ENCODE measurements around the gene GMPR2. TPM values are rescaled to one million over a fixed set of nuclear protein-coding genes. Genes with fewer than 3 reads are reported as not detected.

The GMPR2 gene
- total and polyA plus RNA-seq, 8 donors, result 13.9 to 204 (median 43.3) TPM

DNA sequence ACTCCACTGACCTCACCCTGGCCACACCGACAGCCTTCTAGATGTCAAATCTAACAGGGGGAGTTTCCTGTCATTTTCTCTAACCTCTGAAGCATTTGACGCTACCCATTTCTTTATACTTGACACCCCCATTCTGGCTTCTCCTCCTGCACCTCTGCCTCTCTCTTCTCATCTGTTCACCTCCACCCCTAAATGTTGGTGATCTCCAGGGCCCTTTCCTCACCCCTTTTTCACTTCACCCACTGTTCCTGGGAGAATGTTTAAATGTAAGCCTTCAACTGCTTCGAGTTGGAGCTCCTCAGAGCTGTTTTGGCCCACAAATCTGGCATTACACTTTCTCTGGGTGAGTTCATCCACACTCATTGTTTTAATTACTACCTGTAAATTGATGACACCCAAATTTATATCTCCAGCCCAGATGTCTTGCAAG lies 39.1 kb downstream of the GMPR2 start:
- TF ChIP-seq POLR2A (IDR thresholded peaks at IDR 0.05) (no peak), EP300 (IDR thresholded peaks at IDR 0.05) (no peak), CTCF (IDR thresholded peaks at IDR 0.05) (no peak), POLR2AphosphoS5 (IDR thresholded peaks at IDR 0.05) (no peak)
- peak overlapping the region; percentile 91 to 99 (median 98) for H3K27ac ChIP-seq
- H3K36me3 ChIP-seq, result peaks cover 22 to 33% (median 32%) of the 10 kb centered on the region in 4 donors
- peaks cover 9 to 60% (median 26%) of the 10 kb centered on the region in 4 donors for H3K4me1 ChIP-seq
- no peaks in the 10 kb centered on the region for H3K9me3 ChIP-seq
- DNase-seq, result no peak
- 7 to 12% (median 11%) methylated on average over 3 of the region's 3 CpGs for WGBS, 5 donors
- intact Hi-C loops (cut with DNase I; ENCODE audit: low total_unique reads), result no loop called here
- H3K4me3 ChIP-seq, result peak overlapping the region; percentile 60 to 99 (median 77)
- no peaks in the 10 kb centered on the region for H3K27me3 ChIP-seq

- peak overlapping the region in 3 of 5 donors; percentile 84 to 98 (median 94) for H3K27ac ChIP-seq
- TF ChIP-seq EP300 (IDR thresholded peaks at IDR 0.05) (no peak), POLR2AphosphoS5 (IDR thresholded peaks at IDR 0.05) (no peak), POLR2A (IDR thresholded peaks at IDR 0.05) (no peak), CTCF (IDR thresholded peaks at IDR 0.05) (no peak)
- peaks cover 9 to 66% (median 26%) of the 10 kb centered on the region in 4 donors for H3K4me1 ChIP-seq
- peaks cover 16 to 27% (median 26%) of the 10 kb centered on the region in 4 donors for H3K36me3 ChIP-seq
- intact Hi-C loops (cut with DNase I; ENCODE audit: low total_unique reads), result no loop called here
- no peak for DNase-seq
- no peaks in the 10 kb centered on the region for H3K9me3 ChIP-seq
- H3K4me3 ChIP-seq, result no peak overlapping the region
- H3K27me3 ChIP-seq, result no peaks in the 10 kb centered on the region
- 80 to 95% (median 84%) methylated on average over 2 of the region's 2 CpGs for WGBS, 5 donors
Observed at GRCh38 chr14:24272467-24272866, 39.7 kb downstream of the GMPR2 start.

DNA sequence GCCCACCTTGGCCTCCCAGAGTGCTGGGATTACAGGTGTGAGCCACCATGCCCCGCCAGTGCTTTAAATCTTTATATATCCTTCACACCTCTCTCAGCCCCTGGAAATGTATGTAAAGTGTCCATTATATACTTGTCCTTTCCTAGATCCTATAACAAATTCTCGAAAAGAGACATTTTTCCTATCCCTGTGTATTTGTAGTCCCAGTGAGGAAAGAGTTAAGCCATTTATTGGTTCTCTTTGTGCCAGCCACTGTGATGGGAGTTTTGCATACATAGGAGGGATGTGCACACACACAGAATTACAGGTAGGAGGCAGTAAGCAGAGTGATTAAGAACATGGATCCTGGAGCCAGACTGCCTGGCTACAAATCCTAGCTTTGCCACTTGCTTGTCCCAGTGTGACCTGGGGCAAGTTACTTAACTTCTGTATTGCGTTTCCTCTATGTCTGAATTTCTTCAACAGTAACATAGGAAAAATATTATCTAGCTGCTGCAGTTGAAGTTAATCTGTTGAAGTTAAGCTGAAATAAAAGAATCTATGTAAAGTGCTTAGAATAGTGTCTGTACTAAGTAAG lies 40.8 kb downstream of the GMPR2 start:
- intact Hi-C loops (cut with DNase I; ENCODE audit: low total_unique reads), result no loop called here
- Histone ChIP-seq H3K4me3 (no peak overlapping the region), H3K27me3 (no peaks in the 10 kb centered on the region), H3K9me3 (no peaks in the 10 kb centered on the region), H3K36me3 (peaks cover 5 to 16% (median 15%) of the 10 kb centered on the region in 4 donors), H3K27ac (peak overlapping the region; percentile 63 to 98 (median 84)), H3K4me1 (peaks cover 9 to 75% (median 26%) of the 10 kb centered on the region in 4 donors)
- TF ChIP-seq CTCF (IDR thresholded peaks at IDR 0.05) (no peak), POLR2AphosphoS5 (IDR thresholded peaks at IDR 0.05) (no peak), POLR2A (IDR thresholded peaks at IDR 0.05) (no peak), EP300 (IDR thresholded peaks at IDR 0.05) (no peak)
- no peak for DNase-seq
- WGBS, 5 donors, result 44 to 68% (median 66%) methylated on average over 3 of the region's 3 CpGs

- intact Hi-C loops (cut with DNase I; ENCODE audit: low total_unique reads), result no loop called here
- peak overlapping the region; percentile 63 to 98 (median 84) for H3K27ac ChIP-seq
Observed at GRCh38 chr14:24274101-24274543, 41.4 kb downstream of the GMPR2 start.

More at GRCh38 chr14:24274101-24274543, 41.4 kb downstream of the GMPR2 start:
- peak; percentile 63 to 66 for DNase-seq
- TF ChIP-seq POLR2A (IDR thresholded peaks at IDR 0.05) (no peak), CTCF (IDR thresholded peaks at IDR 0.05) (no peak), POLR2AphosphoS5 (IDR thresholded peaks at IDR 0.05) (peak in 2 of 3 donors; percentile 33 to 80), EP300 (IDR thresholded peaks at IDR 0.05) (no peak)
- WGBS, 5 donors, result 20 to 50% (median 31%) methylated on average over 3 of the region's 3 CpGs
- Histone ChIP-seq H3K9me3 (no peaks in the 10 kb centered on the region), H3K36me3 (peaks cover 0 to 10% (median 9%) of the 10 kb centered on the region in 4 donors), H3K4me1 (peaks cover 9 to 81% (median 26%) of the 10 kb centered on the region in 4 donors), H3K27me3 (no peaks in the 10 kb centered on the region), H3K4me3 (no peak overlapping the region)

Data from stomach (tissue), 9 donors.